ENCODE data around the gene SEMA6B.

SEMA6B gene

DNA sequence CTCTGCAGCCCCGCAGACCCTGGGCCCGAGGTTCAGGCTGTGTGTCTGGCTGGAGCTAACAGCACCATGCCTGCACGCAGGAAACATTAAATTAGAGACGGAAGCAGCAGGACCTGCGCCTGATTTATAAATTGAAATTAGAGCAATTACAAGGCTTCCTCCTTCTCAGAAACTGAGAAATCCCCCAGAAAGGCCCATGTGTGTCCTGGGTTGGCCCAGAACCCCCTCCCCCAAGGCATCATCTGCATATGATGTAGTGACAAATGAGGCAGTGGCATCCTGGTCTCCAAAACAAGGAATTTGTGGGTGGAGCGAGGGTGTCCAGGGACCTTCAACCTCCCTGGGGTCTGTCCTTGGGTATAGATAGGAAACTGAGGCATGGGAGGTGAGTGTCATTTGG, 27.2 kb upstream of the SEMA6B start:
- Histone ChIP-seq H3K9me3 (ENCODE audit: severe bottlenecking) (no peaks in the 10 kb centered on the region), H3K27me3 (ENCODE audit: insufficient read depth, low read depth, severe bottlenecking) (no peaks in the 10 kb centered on the region), H3K27ac (no peak overlapping the region), H3K4me3 (ENCODE audit: low read depth, low read length) (no peak overlapping the region), H3K36me3 (no peaks in the 10 kb centered on the region)
- no peak for DNase-seq
- TF ChIP-seq, protein P1, sequence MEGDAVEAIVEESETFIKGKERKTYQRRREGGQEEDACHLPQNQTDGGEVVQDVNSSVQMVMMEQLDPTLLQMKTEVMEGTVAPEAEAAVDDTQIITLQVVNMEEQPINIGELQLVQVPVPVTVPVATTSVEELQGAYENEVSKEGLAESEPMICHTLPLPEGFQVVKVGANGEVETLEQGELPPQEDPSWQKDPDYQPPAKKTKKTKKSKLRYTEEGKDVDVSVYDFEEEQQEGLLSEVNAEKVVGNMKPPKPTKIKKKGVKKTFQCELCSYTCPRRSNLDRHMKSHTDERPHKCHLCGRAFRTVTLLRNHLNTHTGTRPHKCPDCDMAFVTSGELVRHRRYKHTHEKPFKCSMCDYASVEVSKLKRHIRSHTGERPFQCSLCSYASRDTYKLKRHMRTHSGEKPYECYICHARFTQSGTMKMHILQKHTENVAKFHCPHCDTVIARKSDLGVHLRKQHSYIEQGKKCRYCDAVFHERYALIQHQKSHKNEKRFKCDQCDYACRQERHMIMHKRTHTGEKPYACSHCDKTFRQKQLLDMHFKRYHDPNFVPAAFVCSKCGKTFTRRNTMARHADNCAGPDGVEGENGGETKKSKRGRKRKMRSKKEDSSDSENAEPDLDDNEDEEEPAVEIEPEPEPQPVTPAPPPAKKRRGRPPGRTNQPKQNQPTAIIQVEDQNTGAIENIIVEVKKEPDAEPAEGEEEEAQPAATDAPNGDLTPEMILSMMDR (IDR thresholded peaks at IDR 0.05; ENCODE audit: low read depth, low read length): no peak

DNA sequence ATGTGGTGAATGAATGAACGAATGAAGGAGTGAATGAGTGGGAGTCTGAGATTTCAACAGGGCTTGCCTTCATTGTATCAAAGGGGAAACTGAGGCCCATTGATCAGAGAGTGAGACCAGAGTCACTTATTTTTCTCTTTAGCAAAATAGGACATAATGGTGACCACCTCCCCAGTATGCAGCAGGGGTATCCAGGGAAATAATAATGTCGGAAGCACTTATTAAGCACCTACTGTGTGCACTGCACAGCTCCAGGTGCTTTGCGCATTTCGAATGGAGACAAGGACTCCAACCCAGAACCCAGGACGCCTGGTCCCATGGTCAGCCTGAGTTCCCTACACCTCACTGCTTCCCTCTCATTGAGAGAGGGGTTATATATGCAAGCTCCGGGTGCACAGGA, 26.8 kb upstream of the SEMA6B start:
- Histone ChIP-seq H3K9me3 (ENCODE audit: severe bottlenecking) (no peaks in the 10 kb centered on the region), H3K36me3 (no peaks in the 10 kb centered on the region), H3K27ac (no peak overlapping the region), H3K4me3 (ENCODE audit: low read depth, low read length) (no peak overlapping the region), H3K27me3 (ENCODE audit: insufficient read depth, low read depth, severe bottlenecking) (no peaks in the 10 kb centered on the region)
- TF ChIP-seq, protein P1 (IDR thresholded peaks at IDR 0.05; ENCODE audit: low read depth, low read length): no peak
- no peak for DNase-seq

DNA sequence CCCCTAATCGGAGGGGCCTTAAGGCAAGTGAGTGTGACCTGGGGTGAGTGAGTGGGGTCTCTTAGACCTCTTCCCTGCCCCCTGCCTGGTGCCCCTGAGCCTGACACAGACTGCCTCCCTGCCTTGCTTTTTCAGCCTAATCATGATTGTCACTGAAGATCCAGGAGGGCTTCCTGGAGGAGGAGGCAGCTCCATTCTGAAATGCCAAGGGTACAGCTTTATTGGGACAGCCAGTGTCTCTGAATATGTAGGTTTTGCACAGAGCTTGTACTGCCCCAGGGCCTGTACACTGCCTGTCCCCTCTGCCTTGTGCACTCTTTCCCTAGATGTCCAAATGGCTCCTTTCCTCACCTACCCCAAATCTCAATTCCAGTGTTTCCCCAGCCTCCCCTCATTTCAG, 26.1 kb upstream of the SEMA6B start:
- Histone ChIP-seq H3K36me3 (no peaks in the 10 kb centered on the region), H3K27ac (no peak overlapping the region; the same call in 1 of the 2 replicates), H3K9me3 (ENCODE audit: severe bottlenecking) (no peaks in the 10 kb centered on the region), H3K4me3 (ENCODE audit: low read depth, low read length) (no peak overlapping the region), H3K27me3 (ENCODE audit: insufficient read depth, low read depth, severe bottlenecking) (no peaks in the 10 kb centered on the region)
- DNase-seq: no peak
- TF ChIP-seq, protein P1 (IDR thresholded peaks at IDR 0.05; ENCODE audit: low read depth, low read length): no peak

DNA sequence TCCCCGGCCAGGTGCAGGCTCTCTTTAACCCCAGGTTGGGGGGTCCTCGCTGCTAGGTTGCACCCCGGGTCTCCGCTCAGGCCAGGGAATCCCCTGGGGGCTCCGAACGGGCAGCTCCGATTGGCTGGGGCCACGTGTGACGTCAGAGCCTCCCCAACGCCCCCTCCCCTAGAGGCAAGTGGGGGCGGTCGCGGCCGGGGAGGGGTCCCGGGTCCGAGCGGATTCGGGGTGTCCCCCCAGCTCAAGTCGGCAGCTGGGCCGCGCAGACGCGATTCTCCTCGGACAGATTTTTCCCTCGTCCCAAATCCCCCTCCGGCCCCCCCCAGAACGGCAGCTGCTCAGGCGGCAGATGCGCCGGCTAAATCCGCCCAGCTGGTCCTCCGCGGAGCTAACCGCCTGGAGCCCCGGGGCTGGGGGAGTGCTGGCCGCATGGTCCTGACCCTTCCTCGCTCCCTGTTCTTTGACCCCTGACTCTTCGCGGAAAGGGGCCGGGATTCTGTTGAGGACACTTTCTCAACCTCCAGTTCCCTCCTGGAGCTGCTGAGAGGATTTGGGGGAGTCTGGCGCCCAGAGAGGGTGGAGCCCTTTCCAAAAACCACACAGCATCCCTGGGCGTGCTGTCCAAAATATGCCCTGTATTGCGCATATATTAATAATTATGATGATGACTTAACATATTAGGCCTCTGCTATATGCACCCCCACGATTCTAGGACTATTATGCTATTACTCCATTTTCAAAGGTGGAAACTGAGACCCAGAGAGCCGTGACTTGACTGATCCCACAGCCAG, 25.4 kb upstream of the SEMA6B start:
- TF ChIP-seq, protein P1 (IDR thresholded peaks at IDR 0.05; ENCODE audit: low read depth, low read length): no peak
- DNase-seq: peak; percentile 93
- H3K36me3 ChIP-seq: no peaks in the 10 kb centered on the region
- H3K4me3 ChIP-seq (ENCODE audit: low read depth, low read length): peak overlapping the region; percentile 70
- no peaks in the 10 kb centered on the region for H3K27me3 ChIP-seq (ENCODE audit: insufficient read depth, low read depth, severe bottlenecking)
- no peaks in the 10 kb centered on the region for H3K9me3 ChIP-seq (ENCODE audit: severe bottlenecking)
- H3K27ac ChIP-seq: peak overlapping the region; percentile 83

DNA sequence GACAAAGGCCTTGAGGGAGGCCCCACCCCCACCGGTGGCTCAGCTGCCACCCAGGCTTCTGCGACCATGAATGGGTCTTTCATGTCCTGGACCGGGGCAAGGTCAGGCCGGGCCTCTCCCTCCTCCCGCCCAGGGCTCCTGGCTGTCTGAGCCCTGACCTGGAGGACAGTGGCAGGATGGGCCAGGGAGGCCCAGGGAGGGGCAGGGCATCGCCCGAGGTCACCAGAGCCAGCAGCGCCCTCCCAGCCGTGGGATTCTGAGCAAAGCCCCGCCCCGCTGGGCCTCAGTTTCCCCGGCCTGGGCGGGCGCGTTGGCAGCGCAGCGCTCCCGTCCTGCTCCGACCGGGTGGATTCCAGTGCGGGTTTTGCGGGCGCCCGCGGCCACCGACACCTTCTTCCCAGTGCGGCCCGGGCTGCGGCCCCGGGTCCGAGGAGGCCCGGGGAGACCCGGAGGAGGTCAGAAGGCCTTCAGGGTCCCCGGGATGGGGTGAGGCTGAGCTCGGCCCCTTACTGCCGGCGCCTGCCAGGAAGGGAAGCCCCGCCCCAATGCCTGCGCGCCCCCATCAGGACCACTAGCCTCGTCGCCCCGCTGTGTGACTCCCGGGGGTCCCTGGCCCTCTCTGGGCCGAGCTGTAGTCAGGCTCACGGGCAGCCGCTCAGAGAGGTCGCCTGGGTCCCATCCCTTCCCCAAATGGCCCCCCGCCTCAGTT, 24.6 kb upstream of the SEMA6B start:
- Histone ChIP-seq H3K36me3 (no peaks in the 10 kb centered on the region), H3K9me3 (ENCODE audit: severe bottlenecking) (no peaks in the 10 kb centered on the region), H3K4me3 (ENCODE audit: low read depth, low read length) (peak overlapping the region; percentile 70), H3K27ac (peak overlapping the region; percentile 83), H3K27me3 (ENCODE audit: insufficient read depth, low read depth, severe bottlenecking) (no peaks in the 10 kb centered on the region)
- DNase-seq: peak; percentile 72
- TF ChIP-seq, protein P1 (IDR thresholded peaks at IDR 0.05; ENCODE audit: low read depth, low read length): no peak
